SKM-1 treated with dmso at 0.1 percent for 144 hours (cell line): ENCODE results near the gene SEC31B.

Experiments
- DNase-seq: peaks from one replicate; lab custom pipeline; 2025; ENCODE audit not compliant: unreplicated experiment; lab: John Stamatoyannopoulos, UW

Gene SEC31B

DNA sequence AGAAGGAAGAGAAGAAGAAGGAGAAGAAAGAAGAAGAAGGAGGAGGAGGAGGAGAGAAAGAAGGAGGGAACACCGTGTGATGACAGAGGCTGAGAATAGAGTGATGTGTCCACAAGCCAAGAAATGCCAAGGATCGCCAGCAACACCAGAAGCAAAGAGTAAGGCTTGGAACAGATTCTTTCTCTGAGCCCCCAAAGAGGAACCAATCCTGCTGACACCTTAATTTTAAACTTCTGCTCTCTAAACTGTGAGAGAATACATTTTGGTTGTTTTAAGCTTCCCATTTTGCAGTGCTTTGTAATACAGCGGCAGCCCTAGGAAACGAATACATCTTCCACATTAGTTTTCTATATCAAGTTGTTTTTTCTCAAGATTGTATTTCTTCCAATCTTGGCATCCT is 70.7 kb downstream of the SEC31B start:
- no peak for DNase-seq

DNA sequence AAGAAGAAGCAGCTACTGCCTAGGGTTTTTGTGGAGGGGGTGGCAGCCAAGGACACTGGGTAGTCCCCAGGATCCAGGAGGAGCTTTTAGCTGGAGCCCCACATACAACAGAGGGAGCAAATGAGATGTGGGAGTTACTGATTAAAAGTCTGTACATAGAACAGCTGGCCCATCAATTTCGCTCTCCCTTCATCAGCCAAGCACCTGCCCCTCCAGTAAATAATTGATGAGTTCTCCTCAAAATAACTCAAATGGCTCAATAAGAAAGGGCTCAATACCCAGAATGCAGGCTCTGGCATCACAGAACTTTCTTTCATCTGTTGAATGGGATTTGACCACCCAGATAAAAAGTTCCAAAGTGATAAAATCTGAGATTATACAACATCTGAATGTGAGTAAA is 72.0 kb downstream of the SEC31B start:
- DNase-seq = no peak

DNA sequence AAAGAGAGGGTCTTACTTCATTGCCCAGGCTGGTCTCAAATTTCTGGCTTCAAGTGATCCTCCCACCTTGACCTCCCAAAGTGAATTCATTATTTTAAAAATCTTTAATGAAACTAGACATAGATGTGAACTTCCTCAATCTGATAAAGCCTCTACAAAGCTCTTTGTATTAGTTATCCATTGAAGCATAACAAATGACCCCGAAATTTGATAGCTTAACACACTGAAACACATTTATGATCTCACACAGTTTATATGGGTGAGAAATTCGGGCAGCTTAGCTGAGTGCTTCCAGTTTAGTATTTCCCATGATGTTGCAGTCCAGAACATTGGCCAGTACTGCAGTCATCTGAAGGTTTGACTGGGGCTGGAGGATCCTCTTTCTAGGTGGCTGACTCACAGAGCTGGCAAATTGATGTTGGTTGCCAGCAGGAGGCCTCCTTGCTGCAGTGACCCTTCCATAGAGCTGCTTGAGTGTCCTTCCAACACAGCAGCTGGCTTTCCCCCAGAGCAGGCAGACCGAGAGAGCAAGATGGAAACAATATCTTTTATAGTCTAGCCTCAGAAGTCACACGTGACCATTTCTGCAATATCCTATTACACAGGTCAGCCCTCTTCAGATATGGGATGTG is 73.4 kb downstream of the SEC31B start:
- no peak for DNase-seq

DNA sequence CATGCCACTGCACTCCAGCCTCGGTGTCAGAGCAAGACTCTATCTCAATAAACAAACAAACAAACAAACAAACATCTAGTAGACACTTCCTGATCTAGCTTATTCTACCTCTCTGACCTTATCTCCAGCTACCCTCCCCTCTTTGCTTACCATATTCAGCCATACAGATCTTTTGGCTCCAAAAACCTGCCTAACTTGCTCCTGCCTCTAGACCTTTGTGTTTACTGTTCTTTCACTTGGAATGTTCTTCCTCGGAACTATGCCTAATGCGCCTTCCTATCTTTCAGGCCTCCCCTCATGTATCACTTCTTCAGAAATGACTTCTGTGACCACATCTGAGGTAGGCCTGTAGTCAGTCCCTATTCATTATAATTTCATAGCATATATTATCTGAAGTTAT is 77.1 kb downstream of the SEC31B start:
- no peak for DNase-seq

DNA sequence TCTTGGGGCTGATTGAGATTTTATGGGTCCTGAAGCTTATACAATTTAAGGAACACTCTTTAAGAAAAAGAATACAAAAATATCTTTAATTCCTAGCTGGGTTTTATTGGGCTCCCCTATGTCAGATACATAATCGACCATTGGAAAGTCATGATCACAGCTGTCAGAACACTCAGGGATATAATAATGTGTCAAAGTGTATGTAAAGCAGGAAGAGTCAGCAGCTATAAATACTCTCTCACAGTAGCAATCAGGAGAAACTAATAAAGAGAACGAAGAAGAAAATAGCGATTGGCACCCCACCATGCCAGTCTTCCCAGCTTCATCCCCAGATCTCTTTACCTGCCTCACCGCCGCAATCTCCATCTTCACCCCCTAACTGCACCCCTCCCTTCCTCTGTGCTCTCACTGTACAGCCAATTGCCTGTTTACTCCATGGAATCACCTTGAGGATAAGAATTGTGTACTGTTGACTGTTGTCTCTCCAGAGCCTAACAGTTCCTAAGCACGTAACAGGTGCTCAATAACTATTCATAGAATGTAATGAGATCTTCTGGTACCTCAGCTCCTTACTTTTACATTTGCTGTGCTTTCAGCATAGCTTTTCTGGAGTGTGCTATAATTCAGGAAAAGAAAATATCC is 80.9 kb downstream of the SEC31B start:
- no peak for DNase-seq
